Activated CD4-positive, alpha-beta T cell treated with anti-CD3 and anti-CD28 coated beads, Interleukin-2, amount 50 U/mL, for 4 hours (primary cell): ENCODE measurements around the gene TNFAIP1.
"Not testable (repeated sequence)": the region's sequence is repeated elsewhere in the genome, so short reads cannot be mapped to it uniquely, and the experiment has no call there.

Experiments
- DNase-seq, 2 experiments: peaks; one replicate each; pipeline ENCODE4 v3.0.0-alpha.2; 2020

TNFAIP1 gene

GRCh38 chr17:28325211-28325610, 10.3 kb upstream of the TNFAIP1 start:
- no peak for DNase-seq

DNA sequence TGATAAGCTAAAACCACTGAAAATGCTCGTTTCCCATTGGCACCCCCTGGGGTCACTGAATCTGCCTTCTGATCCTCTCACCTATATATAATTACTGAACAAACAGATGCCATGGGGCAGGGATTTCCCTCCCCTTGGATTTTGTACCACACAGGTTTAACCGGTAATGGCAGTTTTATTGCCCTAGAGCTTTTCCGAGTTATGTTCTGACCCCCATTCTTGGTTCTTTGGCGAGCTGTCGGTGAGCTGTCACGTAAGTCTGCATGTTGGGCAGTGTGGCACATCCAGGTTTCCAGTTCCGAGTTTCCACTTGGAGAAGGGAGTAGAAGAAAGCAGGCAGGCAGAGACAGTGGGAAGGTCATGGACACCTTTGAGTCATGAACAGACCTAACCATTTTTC, 9.4 kb upstream of the TNFAIP1 start:
- DNase-seq, result no peak

DNA sequence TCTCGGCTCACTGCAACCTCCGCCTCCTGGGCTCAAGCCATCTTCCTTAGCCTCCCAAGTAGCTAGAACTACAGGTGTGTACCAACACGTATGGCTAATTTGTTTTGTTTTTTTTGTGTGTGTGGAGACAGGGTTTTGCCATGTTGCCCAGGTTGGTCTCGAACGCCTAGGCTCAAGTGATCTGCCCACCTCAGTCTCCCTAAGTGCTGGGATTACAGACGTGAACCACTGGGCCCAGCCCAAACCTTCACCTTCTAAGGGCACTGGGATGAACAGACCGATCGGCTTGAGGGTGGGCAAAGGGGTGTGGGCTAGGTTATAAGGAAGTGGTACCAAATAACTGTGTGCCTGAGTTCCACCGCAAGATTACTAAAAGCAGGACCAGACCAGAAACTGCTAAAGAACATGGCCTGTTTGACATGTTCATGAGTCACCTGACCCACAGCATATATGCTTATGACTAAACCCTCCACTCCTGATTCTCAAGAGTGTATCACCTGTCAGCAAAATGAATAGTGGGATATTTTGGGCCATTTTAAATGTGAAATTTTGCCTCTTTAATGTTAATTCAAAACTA, 8.4 kb upstream of the TNFAIP1 start:
- no peak for DNase-seq

DNA sequence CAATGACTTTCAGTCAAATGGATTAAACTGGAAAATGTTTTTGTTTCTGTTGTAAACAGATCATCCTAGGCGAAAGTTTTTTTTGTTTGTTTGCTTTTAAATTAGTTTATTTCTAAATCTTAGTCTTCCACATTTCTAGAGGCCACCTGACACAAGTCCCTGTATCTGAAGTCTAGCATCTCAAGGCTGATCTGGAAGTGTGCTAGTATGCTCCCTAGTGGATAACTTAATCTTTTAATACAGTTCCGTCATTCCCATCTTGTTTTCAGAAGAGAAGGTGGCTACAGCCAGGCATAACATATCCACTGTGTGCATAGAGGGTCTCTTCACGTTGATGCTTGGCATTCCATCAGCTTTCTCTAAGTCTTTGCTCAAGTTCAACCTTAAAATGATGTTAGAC, 7.9 kb upstream of the TNFAIP1 start:
- DNase-seq, result no peak

- no peak for DNase-seq
Observed at GRCh38 chr17:28328325-28328724, 7.2 kb upstream of the TNFAIP1 start.

- no peak for DNase-seq
Observed at GRCh38 chr17:28330671-28331070, 4.9 kb upstream of the TNFAIP1 start.

DNA sequence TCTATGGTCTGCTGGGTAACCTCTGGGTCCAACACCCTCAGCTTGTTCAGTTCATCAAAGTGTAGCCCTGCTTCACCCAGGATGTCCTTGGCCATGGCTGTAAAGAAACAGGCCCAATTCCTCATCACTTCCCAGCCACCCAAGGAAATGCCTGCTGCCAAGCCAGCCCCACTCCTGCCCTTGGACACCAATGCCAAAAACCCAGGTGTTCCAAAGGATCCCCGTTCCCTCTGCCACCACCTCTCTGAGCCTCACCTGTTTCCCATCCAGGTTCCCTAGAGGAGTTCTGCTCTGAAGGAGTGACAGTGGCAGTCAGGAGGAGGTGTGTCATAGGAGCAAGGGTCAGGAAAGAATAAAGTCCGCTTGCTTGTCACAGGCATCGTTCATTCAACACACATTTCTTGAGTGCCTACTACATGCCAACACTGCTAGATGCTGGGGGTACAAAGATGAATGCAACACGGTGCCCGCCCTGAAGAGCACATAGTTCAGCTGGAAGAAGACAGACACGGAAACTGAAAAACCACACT, 3.6 kb upstream of the TNFAIP1 start:
- DNase-seq, result no peak

GRCh38 chr17:28333083-28333746, 2.3 kb upstream of the TNFAIP1 start:
- DNase-seq, result no peak

DNA sequence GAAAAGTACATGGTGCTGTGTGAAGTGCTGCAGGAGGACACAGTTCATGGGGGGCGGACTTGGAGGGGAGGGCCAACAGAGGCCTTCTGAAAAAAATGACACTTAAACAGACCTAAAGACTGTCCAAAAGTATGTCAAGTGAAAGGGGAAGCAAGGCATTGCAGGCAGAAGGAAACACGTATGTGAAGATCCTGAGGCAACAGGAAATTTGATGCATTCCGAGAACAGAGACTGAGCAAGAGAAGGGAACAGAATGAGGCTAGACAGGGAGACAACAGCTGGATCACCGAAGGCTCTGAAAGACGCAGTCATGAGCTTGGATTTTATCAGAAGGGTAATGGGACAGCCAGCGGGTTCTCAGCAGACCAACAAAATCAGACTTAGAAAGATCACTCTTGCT, 1.4 kb upstream of the TNFAIP1 start:
- no peak for DNase-seq

DNA sequence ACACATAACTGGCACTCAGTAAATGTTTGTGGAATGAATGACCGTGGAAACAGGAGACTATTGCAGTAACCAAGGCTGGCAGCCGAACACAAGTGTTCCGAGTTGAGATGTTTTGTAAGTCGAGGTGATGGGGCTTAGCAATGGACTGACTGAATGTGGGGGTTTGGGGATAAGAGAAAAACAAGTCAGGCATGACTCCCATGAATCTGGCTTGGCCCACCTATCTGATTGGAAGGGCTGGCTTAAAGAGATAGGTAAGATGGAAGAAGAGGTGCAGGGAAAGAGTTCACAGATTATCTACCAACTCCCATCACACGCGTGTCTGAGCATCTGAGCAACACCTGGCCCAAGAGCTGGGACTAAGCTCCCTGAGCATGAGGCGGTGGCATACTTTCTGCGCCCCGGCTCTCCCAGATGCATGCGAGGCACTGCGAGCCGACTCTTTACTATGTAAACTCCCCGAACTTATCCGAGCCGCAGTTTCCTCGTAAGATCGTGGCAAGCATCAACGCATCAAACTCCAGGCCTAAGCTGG, 828 bp upstream of the TNFAIP1 start:
- no peak for DNase-seq

GRCh38 chr17:28335959-28336871, 654 bp downstream of the TNFAIP1 start:
- peak; percentile 22 to 33 for DNase-seq

GRCh38 chr17:28338056-28338768, 2.7 kb downstream of the TNFAIP1 start:
- DNase-seq, result no peak

DNA sequence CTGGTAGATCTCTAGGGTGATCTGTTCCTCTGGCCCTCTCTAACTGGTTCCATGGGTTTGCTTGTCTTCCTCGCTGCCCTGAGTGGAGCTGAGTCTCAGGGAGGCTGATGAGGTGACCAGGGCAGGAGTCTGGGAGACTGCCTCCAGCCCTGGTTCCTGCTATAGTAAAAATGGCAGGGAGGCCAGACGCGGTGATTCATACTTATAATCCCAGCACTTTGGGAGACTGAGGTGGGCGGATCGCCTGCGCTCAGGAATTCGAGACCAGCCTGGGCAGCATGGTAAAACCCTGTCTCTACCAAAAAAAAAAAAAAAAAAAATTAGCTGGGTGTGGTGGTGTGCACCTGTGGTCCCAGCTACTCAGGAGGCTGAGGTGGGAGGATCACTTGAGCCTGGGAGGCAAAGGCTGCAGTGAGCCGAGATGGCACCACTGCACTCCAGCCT, 3.2 kb downstream of the TNFAIP1 start:
- DNase-seq, result not testable (repeated sequence)

- no peak for DNase-seq
Observed at GRCh38 chr17:28339431-28339830, 3.9 kb downstream of the TNFAIP1 start.

DNA sequence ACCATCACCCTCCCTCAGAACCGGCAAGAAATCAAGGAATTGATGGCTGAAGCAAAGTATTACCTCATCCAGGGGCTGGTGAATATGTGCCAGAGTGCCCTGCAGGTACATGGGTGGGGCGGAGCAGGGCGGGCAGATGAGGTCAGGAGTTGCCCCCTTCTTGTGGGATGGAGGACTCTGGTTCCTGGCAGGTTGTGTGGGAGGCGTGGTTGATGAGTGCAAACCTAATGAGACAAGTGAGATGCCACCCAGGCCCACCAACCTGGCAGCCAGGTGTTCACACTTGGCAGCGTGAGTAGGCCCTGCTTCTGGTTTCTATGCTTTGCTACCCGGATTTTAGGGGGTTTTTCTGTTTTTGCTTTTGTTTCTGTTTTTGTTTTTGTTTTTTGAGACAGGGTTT, 4.8 kb downstream of the TNFAIP1 start:
- DNase-seq, result no peak

GRCh38 chr17:28341516-28341915, 6.0 kb downstream of the TNFAIP1 start:
- no peak for DNase-seq

DNA sequence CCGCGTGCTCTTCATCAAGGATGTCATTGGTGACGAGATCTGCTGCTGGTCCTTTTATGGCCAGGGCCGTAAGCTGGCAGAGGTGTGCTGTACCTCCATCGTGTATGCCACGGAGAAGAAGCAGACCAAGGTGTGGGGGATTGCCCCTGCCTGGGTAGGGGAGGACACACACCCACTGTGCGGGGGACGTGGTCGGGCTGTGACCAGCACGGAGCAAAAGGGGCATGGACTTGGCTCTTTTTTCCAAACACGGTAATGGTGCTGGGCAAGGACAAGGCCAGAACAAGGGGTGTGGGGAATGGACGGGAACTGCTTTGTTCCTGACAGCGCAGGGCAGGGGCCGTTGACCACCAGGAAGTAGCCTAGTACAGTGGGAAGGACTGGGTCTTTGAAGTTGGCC, 6.8 kb downstream of the TNFAIP1 start:
- DNase-seq, result no peak

- DNase-seq, result no peak
Observed at GRCh38 chr17:28343491-28343932, 8.0 kb downstream of the TNFAIP1 start.

GRCh38 chr17:28344011-28344410, 8.4 kb downstream of the TNFAIP1 start:
- no peak for DNase-seq

DNA sequence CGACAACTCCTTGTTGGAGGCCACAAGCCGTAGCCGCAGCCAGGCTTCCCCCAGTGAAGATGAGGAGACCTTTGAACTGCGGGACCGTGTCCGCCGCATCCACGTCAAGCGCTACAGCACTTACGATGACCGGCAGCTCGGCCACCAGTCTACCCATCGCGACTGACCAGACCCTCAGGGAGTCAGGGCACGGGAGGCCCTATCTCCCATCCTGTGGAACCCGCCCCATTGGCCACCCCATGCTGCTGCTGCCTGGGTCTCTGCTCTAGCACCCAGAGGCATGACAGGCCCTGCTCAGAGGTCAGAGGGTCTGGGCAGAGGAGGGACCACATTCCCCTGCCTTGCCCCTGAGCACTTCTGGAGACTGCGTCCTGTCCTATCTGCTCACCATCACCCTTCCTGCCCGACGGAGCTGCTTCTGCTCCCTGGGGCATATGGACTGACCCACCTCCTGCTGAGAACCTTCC, 8.9 kb downstream of the TNFAIP1 start:
- no peak for DNase-seq

- DNase-seq, result no peak
Observed at GRCh38 chr17:28345419-28346198, 10.0 kb downstream of the TNFAIP1 start.

GRCh38 chr17:28346199-28346580, 10.6 kb downstream of the TNFAIP1 start:
- DNase-seq, result no peak
